ENCODE measurements around the gene MYOCOS.
A peak's percentile ranks its signal among the peaks of the same experiment; 100 is the strongest.
"Not testable (repeated sequence)": the region's sequence is repeated elsewhere in the genome, so short reads cannot be mapped to it uniquely, and the experiment has no call there.

The MYOCOS gene

GRCh38 chr1:171622152-171622462 is at the start of gene MYOCOS:
Gene MYOCOS (plus strand): TSS chr1:171622243. CDS start chr1:171623884, 1,641 bp downstream.
- H3K4me3 ChIP-seq (ENCODE audit: low read depth, low read length), result no peak within 1 kb of the TSS
- DNase-seq (ENCODE audit: low read depth), result no peak

GRCh38 chr1:171576144-171576543 is 45.9 kb upstream of the MYOCOS start:
- DNase-seq (ENCODE audit: low read depth), result no peak
- H3K4me3 ChIP-seq (ENCODE audit: low read depth, low read length), result no peak overlapping the region

DNA sequence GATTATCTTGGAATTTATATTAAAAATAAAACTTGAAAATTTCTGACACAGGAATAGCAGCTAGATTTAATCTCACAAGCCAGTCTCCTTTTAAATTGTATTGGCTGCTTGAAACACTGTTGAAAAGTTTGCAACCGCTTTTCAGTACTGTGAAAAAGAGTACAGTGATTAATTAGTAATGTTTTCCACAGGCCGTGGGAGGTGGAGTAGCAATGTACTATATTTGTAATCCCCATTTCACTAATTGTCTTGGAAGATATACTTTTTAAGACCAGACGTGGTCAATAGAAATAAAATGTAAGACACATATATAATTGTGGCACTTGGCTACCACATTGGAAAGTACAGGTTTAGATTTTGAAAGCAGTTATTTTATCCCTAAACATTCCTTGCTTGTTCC is 40.8 kb upstream of the MYOCOS start:
- no peak for DNase-seq (ENCODE audit: low read depth)
- H3K4me3 ChIP-seq (ENCODE audit: low read depth, low read length), result no peak overlapping the region

- H3K4me3 ChIP-seq (ENCODE audit: low read depth, low read length), result no peak overlapping the region
- no peak for DNase-seq (ENCODE audit: low read depth)
Observed at GRCh38 chr1:171581766-171582165, 40.3 kb upstream of the MYOCOS start.

- DNase-seq (ENCODE audit: low read depth), result no peak
- no peak overlapping the region for H3K4me3 ChIP-seq (ENCODE audit: low read depth, low read length)
Observed at GRCh38 chr1:171582589-171582988, 39.5 kb upstream of the MYOCOS start.

- DNase-seq (ENCODE audit: low read depth), result no peak
- no peak overlapping the region for H3K4me3 ChIP-seq (ENCODE audit: low read depth, low read length)
Observed at GRCh38 chr1:171583591-171584201, 38.3 kb upstream of the MYOCOS start.

- no peak overlapping the region for H3K4me3 ChIP-seq (ENCODE audit: low read depth, low read length)
- no peak for DNase-seq (ENCODE audit: low read depth)
Observed at GRCh38 chr1:171585715-171586114, 36.3 kb upstream of the MYOCOS start.

DNA sequence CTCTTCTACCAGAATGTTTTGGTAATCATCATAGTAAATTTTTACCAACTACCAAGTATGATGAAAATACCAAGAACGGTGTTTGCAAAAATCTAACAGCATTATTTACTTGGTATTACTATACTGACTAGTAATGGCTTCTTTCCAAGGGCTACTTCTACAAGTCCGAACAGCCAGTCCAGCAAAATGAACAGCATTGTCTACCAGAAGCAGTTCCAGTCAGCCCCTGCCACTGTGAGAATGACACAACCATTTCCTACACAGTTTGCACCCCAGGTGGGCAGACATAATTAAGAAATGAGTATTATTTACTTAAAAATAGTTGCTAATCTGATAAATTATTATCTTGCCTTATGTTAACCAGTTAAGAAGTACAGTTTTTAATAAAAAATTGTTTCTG is 33.8 kb upstream of the MYOCOS start:
- H3K4me3 ChIP-seq (ENCODE audit: low read depth, low read length), result no peak overlapping the region
- no peak for DNase-seq (ENCODE audit: low read depth)

- no peak overlapping the region for H3K4me3 ChIP-seq (ENCODE audit: low read depth, low read length)
- DNase-seq (ENCODE audit: low read depth), result no peak
Observed at GRCh38 chr1:171590022-171590421, 32.0 kb upstream of the MYOCOS start.

GRCh38 chr1:171595324-171595723 is 26.7 kb upstream of the MYOCOS start:
- no peak overlapping the region for H3K4me3 ChIP-seq (ENCODE audit: low read depth, low read length)
- DNase-seq (ENCODE audit: low read depth), result no peak

DNA sequence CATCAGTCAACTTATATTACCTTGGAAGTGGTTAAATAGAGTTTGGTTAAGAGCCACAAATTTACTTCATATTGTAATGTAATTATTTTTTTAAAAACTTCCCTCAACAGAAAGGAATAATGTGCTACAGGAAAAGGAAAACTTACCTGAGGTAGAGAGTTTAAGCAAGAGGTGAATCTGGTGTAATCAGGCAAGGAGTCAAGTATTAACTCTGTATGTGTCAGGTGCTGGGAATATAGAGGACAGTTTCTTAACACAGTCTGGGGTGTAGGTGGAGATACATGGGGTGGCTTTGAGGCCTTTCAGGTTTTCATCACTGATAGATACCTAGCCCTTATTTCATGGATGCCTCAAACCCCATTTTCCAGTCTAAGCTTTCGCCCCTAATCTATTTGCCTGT is 25.9 kb upstream of the MYOCOS start:
- no peak for DNase-seq (ENCODE audit: low read depth)
- H3K4me3 ChIP-seq (ENCODE audit: low read depth, low read length), result no peak overlapping the region

- no peak for DNase-seq (ENCODE audit: low read depth)
- H3K4me3 ChIP-seq (ENCODE audit: low read depth, low read length), result no peak overlapping the region
Observed at GRCh38 chr1:171596705-171597104, 25.3 kb upstream of the MYOCOS start.

- no peak for DNase-seq (ENCODE audit: low read depth)
- no peak overlapping the region for H3K4me3 ChIP-seq (ENCODE audit: low read depth, low read length)
Observed at GRCh38 chr1:171597203-171597602, 24.8 kb upstream of the MYOCOS start.

GRCh38 chr1:171600310-171600709 is 21.7 kb upstream of the MYOCOS start:
- not testable (repeated sequence) for DNase-seq (ENCODE audit: low read depth); H3K4me3 ChIP-seq (ENCODE audit: low read depth, low read length)

DNA sequence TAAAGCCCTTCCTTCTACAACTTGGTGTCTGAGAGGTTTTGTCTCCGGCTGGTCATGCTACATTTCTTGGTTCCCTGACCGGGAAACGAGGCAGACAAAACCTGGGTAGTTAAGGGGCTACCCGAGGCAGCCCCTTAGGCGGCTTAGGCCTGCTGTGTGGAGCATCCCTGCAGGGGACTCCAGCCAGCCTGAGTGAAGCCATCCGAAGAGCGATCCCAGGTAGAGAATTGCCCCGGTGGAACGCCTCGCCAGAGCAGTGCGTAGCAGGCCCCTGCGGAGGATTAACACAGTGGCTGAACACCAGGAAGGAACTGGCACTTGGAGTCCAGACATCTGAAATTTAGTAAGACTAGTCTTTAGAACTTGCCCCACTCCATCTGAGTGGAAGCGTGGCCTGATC is 21.2 kb upstream of the MYOCOS start:
- DNase-seq (ENCODE audit: low read depth), result no peak

GRCh38 chr1:171603042-171603441 is 19.0 kb upstream of the MYOCOS start:
- not testable (repeated sequence) for H3K4me3 ChIP-seq (ENCODE audit: low read depth, low read length); DNase-seq (ENCODE audit: low read depth)

More for the DNA sequence above, 21.2 kb upstream of the MYOCOS start:
- H3K4me3 ChIP-seq (ENCODE audit: low read depth, low read length), result no peak overlapping the region

- DNase-seq (ENCODE audit: low read depth), result no peak
- H3K4me3 ChIP-seq (ENCODE audit: low read depth, low read length), result no peak overlapping the region
Observed at GRCh38 chr1:171606402-171606941, 15.6 kb upstream of the MYOCOS start.

DNA sequence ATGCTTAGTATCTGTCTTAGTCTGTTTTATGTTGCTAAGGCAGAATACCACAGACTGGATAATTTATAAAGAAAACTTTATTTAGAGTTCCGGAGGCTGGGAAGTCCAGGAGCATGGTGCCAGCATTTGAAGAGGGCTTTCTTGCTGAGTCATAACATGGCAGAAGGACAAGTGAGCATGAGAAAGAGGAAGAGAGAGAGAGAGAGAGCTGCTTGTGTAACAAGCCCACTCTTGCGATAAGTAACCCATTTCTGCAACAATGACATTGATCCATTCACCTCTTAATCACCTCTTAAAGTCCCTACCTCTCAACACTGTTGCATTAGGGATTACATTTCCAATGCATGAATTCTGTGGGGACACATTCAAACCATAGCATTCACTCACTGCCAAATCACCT is 11.7 kb upstream of the MYOCOS start:
- H3K4me3 ChIP-seq (ENCODE audit: low read depth, low read length), result no peak overlapping the region
- DNase-seq (ENCODE audit: low read depth), result peak; percentile 25

DNA sequence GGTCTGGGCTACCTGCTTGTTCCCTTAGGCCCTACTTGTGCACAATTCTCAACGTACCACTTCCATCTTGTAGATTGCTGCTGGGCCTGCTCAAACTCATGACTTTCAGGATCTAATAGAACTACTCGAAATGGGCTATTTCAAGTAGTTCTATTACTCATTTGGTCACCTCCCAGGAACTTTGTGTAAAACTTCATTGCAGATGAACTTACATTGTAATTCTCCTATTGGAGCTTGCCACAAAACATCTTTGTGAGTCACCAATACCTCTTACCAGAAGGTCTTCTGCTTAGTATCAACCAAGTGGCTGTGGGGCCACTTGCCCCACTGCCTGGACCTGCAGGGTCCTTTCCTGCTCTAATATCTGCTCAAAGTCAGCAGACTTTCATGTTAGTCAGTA is 10.7 kb upstream of the MYOCOS start:
- no peak overlapping the region for H3K4me3 ChIP-seq (ENCODE audit: low read depth, low read length)
- DNase-seq (ENCODE audit: low read depth), result peak; percentile 21

- DNase-seq (ENCODE audit: low read depth), result no peak
Observed at GRCh38 chr1:171613282-171613681, 8.8 kb upstream of the MYOCOS start.

GRCh38 chr1:171615122-171615906 is 6.7 kb upstream of the MYOCOS start:
- not testable (repeated sequence) for DNase-seq (ENCODE audit: low read depth); H3K4me3 ChIP-seq (ENCODE audit: low read depth, low read length)

More at GRCh38 chr1:171613282-171613681, 8.8 kb upstream of the MYOCOS start:
- no peak overlapping the region for H3K4me3 ChIP-seq (ENCODE audit: low read depth, low read length)
